Hepatocyte (in vitro differentiated cells): ENCODE data around the gene RNF145.

Source experiments
- CTCF ChIP-seq: fragments of 200-600 bp; sonication (generic); IDR thresholded peaks from 2 replicates; pipeline ENCODE4 v1.5.1; 2016; ENCODE audit warnings: antibody characterized with exemption, mild to moderate bottlenecking; ENCODE audit not compliant: poor library complexity
- EZH2 ChIP-seq: fragments of 200-600 bp; sonication (generic); IDR thresholded peaks from 2 replicates; pipeline ENCODE4 v1.6.1; 2016; ENCODE audit warnings: antibody characterized with exemption, mild to moderate bottlenecking, borderline replicate concordance

- TF ChIP-seq CTCF (no peak), EZH2 (no peak)
Observed at GRCh38 chr5:159249158-159249557, 39.8 kb upstream of the RNF145 start.
